Neural progenitor cell (in vitro differentiated cells): ENCODE results near the gene PHLPP2. TPM values are rescaled to one million over a fixed set of nuclear protein-coding genes. Genes with fewer than 3 reads are reported as not detected.

ENCODE experiments used
- DNase-seq: peaks from one replicate; pipeline ENCODE4 v3.0.0-alpha.2; 2016; ENCODE audit warnings: low spot score
- H2AFZ ChIP-seq: fragments of 200-600 bp; sonication (generic); replicated peaks from 2 replicates; pipeline ENCODE4 v1.6.1; 2016; ENCODE audit warnings: antibody characterized with exemption
- H3F3A ChIP-seq: fragments of 200-600 bp; sonication (generic); 2 replicates; pipeline ENCODE4 v1.6.1; 2016; ENCODE audit warnings: antibody characterized with exemption, low read depth
- H3K27ac ChIP-seq: fragments of 200-600 bp; sonication (generic); 2 replicates; pipeline ENCODE4 v1.5.1; 2016; ENCODE audit warnings: mild to moderate bottlenecking
- H3K27me3 ChIP-seq: fragments of 200-600 bp; sonication (generic); 2 replicates; pipeline ENCODE4 v1.6.1; 2016; ENCODE audit warnings: mild to moderate bottlenecking, moderate library complexity
- H3K36me3 ChIP-seq: fragments of 200-600 bp; sonication (generic); 2 replicates; pipeline ENCODE4 v1.5.1; 2016
- H3K4me1 ChIP-seq: fragments of 200-600 bp; sonication (generic); 2 replicates; pipeline ENCODE4 v1.6.1; 2016; ENCODE audit warnings: mixed run types
- H3K4me2 ChIP-seq: fragments of 200-600 bp; sonication (generic); 2 replicates; pipeline ENCODE4 v1.6.1; 2016
- H3K4me3 ChIP-seq: fragments of 200-600 bp; sonication (generic); 2 replicates; pipeline ENCODE4 v1.5.1; 2016
- H3K79me2 ChIP-seq: fragments of 200-600 bp; sonication (generic); 2 replicates; pipeline ENCODE4 v1.6.1; 2016; ENCODE audit warnings: low read depth
- H3K9ac ChIP-seq: fragments of 200-600 bp; sonication (generic); 2 replicates; pipeline ENCODE4 v1.6.1; 2016
- H3K9me3 ChIP-seq: fragments of 200-600 bp; sonication (generic); 2 replicates; pipeline ENCODE4 v1.5.1; 2016; ENCODE audit warnings: low read depth
- H4K20me1 ChIP-seq: fragments of 200-600 bp; sonication (generic); 2 replicates; pipeline ENCODE4 v1.6.1; 2016; ENCODE audit warnings: low read depth
- H3K27ac Mint-ChIP-seq: 3 replicates; pipeline ENCODE4 v1.8.0; 2021; ENCODE audit warnings: mixed read lengths
- H3K27me3 Mint-ChIP-seq: 2 replicates; pipeline ENCODE4 v1.8.0; 2022; ENCODE audit warnings: low read depth, mild to moderate bottlenecking, inconsistent platforms, moderate library complexity, mixed read lengths; ENCODE audit not compliant: insufficient read depth
- H3K36me3 Mint-ChIP-seq: 3 replicates; pipeline ENCODE4 v1.8.0; 2021; ENCODE audit warnings: mixed read lengths
- H3K4me1 Mint-ChIP-seq: 3 replicates; pipeline ENCODE4 v1.8.0; 2021; ENCODE audit warnings: mixed read lengths
- H3K4me3 Mint-ChIP-seq: 3 replicates; pipeline ENCODE4 v1.8.0; 2021; ENCODE audit warnings: mild to moderate bottlenecking, moderate library complexity, mixed read lengths
- H3K9me3 Mint-ChIP-seq: 3 replicates; pipeline ENCODE4 v1.8.0; 2020; ENCODE audit warnings: mixed read lengths
- EZH2 ChIP-seq: fragments of 200-600 bp; sonication (generic); IDR thresholded peaks from 2 replicates; pipeline ENCODE4 v1.6.1; 2017; ENCODE audit warnings: antibody characterized with exemption, mild to moderate bottlenecking, moderate library complexity
- EZH2phosphoT487 ChIP-seq: fragments of 200-600 bp; sonication (generic); IDR thresholded peaks from 2 replicates; pipeline ENCODE4 v1.6.1; 2017; ENCODE audit warnings: antibody characterized with exemption
- total RNA-seq: library from RNA; depleted of rRNA; stranded (reverse); fragments of >200 nt; gene quantifications from 2 replicates; pipeline ENCODE4 v1.2.3, GENCODE V29; 2015; ENCODE audit warnings: low replicate concordance
- TF ChIP-seq, protein P1 (sequence below): fragments of 200-600 bp; sonication (generic); IDR thresholded peaks from 2 replicates; pipeline ENCODE4 v1.5.1; 2017; ENCODE audit warnings: antibody characterized with exemption, mild to moderate bottlenecking

PHLPP2 gene, protein sequence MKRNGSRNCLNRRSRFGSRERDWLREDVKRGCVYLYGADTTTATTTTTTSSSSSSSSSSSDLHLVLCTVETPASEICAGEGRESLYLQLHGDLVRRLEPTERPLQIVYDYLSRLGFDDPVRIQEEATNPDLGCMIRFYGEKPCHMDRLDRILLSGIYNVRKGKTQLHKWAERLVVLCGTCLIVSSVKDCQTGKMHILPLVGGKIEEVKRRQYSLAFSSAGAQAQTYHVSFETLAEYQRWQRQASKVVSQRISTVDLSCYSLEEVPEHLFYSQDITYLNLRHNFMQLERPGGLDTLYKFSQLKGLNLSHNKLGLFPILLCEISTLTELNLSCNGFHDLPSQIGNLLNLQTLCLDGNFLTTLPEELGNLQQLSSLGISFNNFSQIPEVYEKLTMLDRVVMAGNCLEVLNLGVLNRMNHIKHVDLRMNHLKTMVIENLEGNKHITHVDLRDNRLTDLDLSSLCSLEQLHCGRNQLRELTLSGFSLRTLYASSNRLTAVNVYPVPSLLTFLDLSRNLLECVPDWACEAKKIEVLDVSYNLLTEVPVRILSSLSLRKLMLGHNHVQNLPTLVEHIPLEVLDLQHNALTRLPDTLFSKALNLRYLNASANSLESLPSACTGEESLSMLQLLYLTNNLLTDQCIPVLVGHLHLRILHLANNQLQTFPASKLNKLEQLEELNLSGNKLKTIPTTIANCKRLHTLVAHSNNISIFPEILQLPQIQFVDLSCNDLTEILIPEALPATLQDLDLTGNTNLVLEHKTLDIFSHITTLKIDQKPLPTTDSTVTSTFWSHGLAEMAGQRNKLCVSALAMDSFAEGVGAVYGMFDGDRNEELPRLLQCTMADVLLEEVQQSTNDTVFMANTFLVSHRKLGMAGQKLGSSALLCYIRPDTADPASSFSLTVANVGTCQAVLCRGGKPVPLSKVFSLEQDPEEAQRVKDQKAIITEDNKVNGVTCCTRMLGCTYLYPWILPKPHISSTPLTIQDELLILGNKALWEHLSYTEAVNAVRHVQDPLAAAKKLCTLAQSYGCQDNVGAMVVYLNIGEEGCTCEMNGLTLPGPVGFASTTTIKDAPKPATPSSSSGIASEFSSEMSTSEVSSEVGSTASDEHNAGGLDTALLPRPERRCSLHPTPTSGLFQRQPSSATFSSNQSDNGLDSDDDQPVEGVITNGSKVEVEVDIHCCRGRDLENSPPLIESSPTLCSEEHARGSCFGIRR (N-terminal part only)
- total RNA-seq: 11.7 and 12.9 TPM in 2 replicates

DNA sequence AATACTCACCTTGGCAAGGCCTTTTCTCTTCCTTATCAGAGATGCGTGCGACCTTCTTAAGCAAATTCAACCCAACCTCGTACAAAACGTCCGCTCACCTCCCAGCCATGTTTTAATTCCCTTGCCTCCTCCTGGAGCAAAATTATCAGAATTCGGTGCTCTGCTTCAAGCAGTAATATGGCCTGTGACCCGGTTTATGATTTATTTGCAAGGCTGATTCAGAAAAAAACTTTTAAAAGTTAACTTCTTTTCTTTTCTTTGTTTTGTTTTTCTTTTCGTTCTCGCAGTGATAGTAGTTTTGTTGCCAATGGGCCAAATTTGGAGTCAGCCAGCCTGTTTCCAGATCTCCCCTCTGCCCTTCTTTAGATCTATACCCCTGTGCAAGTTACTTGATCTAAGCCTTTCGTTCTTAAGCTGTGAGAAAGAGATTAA is at the start of gene PHLPP2:
TSS of gene PHLPP2 (minus strand) at position 382 of the 432 bp plus-strand sequence. CDS start 9,906 bp downstream, outside the sequence.
- peak within 1 kb of the TSS; percentile 73 for H3K9ac ChIP-seq
- peaks cover 34% of the 10 kb centered on the region for H3K79me2 ChIP-seq
- no peaks in the 10 kb centered on the region for H3K36me3 ChIP-seq
- peak within 1 kb of the TSS; percentile 94 for H3K4me3 ChIP-seq
- no peaks in the 10 kb centered on the region for H3K9me3 Mint-ChIP-seq
- peak within 1 kb of the TSS; percentile 97 for H3K4me2 ChIP-seq
- peak within 1 kb of the TSS; percentile 90 for H3K4me3 Mint-ChIP-seq
- H3F3A ChIP-seq: peaks cover 49% of the 10 kb centered on the region
- H3K4me1 Mint-ChIP-seq: peaks cover 22% of the 10 kb centered on the region
- TF ChIP-seq EZH2 (peak; percentile 34), EZH2phosphoT487 (no peak)
- TF ChIP-seq, protein P1, sequence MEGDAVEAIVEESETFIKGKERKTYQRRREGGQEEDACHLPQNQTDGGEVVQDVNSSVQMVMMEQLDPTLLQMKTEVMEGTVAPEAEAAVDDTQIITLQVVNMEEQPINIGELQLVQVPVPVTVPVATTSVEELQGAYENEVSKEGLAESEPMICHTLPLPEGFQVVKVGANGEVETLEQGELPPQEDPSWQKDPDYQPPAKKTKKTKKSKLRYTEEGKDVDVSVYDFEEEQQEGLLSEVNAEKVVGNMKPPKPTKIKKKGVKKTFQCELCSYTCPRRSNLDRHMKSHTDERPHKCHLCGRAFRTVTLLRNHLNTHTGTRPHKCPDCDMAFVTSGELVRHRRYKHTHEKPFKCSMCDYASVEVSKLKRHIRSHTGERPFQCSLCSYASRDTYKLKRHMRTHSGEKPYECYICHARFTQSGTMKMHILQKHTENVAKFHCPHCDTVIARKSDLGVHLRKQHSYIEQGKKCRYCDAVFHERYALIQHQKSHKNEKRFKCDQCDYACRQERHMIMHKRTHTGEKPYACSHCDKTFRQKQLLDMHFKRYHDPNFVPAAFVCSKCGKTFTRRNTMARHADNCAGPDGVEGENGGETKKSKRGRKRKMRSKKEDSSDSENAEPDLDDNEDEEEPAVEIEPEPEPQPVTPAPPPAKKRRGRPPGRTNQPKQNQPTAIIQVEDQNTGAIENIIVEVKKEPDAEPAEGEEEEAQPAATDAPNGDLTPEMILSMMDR: no peak
- H3K27me3 Mint-ChIP-seq: peaks cover 6% of the 10 kb centered on the region
- no peak for DNase-seq
- H4K20me1 ChIP-seq: peaks cover 29% of the 10 kb centered on the region
- peaks cover 7% of the 10 kb centered on the region for H3K36me3 Mint-ChIP-seq
- peaks cover 23% of the 10 kb centered on the region for H3K27me3 ChIP-seq
- H2AFZ ChIP-seq: peak within 1 kb of the TSS; percentile 93
- H3K4me1 ChIP-seq: peaks cover 28% of the 10 kb centered on the region
- H3K27ac ChIP-seq: peak within 1 kb of the TSS; percentile 87
- no peak within 1 kb of the TSS for H3K27ac Mint-ChIP-seq
- no peaks in the 10 kb centered on the region for H3K9me3 ChIP-seq

DNA sequence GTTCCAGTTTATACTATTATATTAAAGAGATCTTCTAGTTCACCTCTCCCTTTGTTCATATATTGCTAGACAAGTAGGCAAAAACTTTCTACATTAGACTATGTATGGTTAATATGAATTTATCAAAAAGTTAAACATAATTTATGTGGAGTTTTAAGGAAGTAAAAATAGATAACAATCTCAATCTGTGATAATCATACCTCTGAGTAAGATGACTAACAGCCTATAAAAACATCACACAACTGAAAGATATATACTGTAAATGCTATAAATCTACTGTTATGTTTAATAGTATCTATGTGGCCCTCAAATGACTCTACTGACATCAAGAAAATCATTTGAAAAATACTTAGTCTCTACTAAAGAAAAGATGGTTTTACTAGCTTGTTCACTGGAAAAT is 47.1 kb upstream of the PHLPP2 start:
- no peak for TF ChIP-seq EZH2
- TF ChIP-seq EZH2phosphoT487: no peak
- TF ChIP-seq, protein P1: no peak
- H4K20me1 ChIP-seq: no peaks in the 10 kb centered on the region
- no peaks in the 10 kb centered on the region for H3K27me3 Mint-ChIP-seq

DNA sequence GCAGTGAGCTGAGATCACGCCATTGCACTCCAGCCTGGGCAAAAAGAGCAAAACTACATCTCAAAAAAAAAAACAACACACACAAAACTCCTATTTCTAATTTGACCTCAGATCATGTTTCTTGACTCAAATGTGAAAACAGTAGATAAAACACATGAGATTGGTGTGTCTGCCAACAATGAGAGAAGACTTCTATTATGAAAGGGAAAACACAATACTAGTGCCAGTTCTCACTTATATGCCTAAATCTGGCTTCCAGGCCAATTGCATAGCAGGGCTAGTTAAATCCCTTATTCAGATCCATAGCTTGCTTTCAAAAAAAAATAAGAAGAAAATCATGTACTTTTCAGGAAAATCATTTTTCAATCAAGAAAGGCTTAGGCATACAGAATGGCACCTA is 44.7 kb upstream of the PHLPP2 start:
- Histone ChIP-seq H3K36me3 (peaks cover 12% of the 10 kb centered on the region), H3F3A (no peaks in the 10 kb centered on the region), H3K27ac (no peak overlapping the region), H3K79me2 (no peaks in the 10 kb centered on the region), H3K27me3 (no peaks in the 10 kb centered on the region), H2AFZ (no peak overlapping the region), H3K9ac (no peak overlapping the region), H4K20me1 (no peaks in the 10 kb centered on the region), H3K4me2 (no peak overlapping the region), H3K9me3 (no peaks in the 10 kb centered on the region), H3K4me3 (no peak overlapping the region), H3K4me1 (no peaks in the 10 kb centered on the region)
- Mint-ChIP-seq H3K4me1 (no peaks in the 10 kb centered on the region), H3K27ac (no peak overlapping the region), H3K27me3 (no peaks in the 10 kb centered on the region), H3K4me3 (no peak overlapping the region), H3K36me3 (peaks cover 22% of the 10 kb centered on the region), H3K9me3 (no peaks in the 10 kb centered on the region)
- TF ChIP-seq EZH2 (no peak), EZH2phosphoT487 (no peak)
- TF ChIP-seq, protein P1: no peak
- no peak for DNase-seq

More for the DNA sequence above, 47.1 kb upstream of the PHLPP2 start:
- peaks cover 12% of the 10 kb centered on the region for H3K36me3 ChIP-seq
- H3K9ac ChIP-seq: no peak overlapping the region
- Mint-ChIP-seq H3K36me3 (peaks cover 25% of the 10 kb centered on the region), H3K27ac (no peak overlapping the region), H3K9me3 (no peaks in the 10 kb centered on the region), H3K4me3 (no peak overlapping the region), H3K4me1 (no peaks in the 10 kb centered on the region)
- H3K4me1 ChIP-seq: no peaks in the 10 kb centered on the region
- H2AFZ ChIP-seq: no peak overlapping the region
- H3K27ac ChIP-seq: no peak overlapping the region
- no peaks in the 10 kb centered on the region for H3K9me3 ChIP-seq
- peaks cover 14% of the 10 kb centered on the region for H3K79me2 ChIP-seq
- H3K4me3 ChIP-seq: no peak overlapping the region
- no peaks in the 10 kb centered on the region for H3K27me3 ChIP-seq
- H3K4me2 ChIP-seq: no peak overlapping the region
- no peak for DNase-seq
- no peaks in the 10 kb centered on the region for H3F3A ChIP-seq
